GM18505 (cell line): ENCODE results near the gene LRRC3.

Experiments
- ATAC-seq: cut with Tn5 transposase; IDR thresholded peaks from one replicate; pipeline ENCODE4 v1.9.1; 2021; ENCODE audit not compliant: unreplicated experiment
- POLR2A ChIP-seq: IDR thresholded peaks from 4 replicates; pipeline ENCODE4 v1.6.1; 2011; ENCODE audit warnings: borderline replicate concordance; ENCODE audit not compliant: insufficient read depth, insufficient read length; ENCODE audit errors: extremely low read depth

Gene LRRC3

GRCh38 chr21:44440241-44441040 lies 14.9 kb upstream of the LRRC3 start:
- no peak for ATAC-seq
- TF ChIP-seq POLR2A, result no peak

DNA sequence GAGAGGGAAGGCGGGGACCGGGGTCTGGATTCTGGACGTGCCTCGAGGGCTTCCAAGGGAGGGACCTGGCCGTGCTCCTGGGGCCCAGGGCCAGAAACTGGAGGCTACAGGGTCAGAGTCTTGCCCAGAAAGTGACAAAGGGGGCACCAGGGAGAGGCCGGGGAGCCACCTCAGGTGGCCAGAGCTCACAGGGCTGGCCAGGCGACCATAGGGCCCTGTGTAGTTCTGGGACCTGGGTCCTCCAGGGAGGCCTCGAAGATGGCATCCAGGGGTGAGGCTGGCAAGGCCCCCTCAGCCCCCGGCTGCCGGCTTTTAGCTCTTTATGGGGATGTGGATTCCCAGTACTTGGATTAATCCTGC lies 14.3 kb upstream of the LRRC3 start:
- no peak for TF ChIP-seq POLR2A
- no peak for ATAC-seq

GRCh38 chr21:44441581-44442265 lies 13.6 kb upstream of the LRRC3 start:
- no peak for TF ChIP-seq POLR2A
- no peak for ATAC-seq

GRCh38 chr21:44442266-44443125 lies 12.8 kb upstream of the LRRC3 start:
- TF ChIP-seq POLR2A, result no peak
- ATAC-seq, result no peak

GRCh38 chr21:44443291-44443890 lies 11.9 kb upstream of the LRRC3 start:
- TF ChIP-seq POLR2A, result no peak
- no peak for ATAC-seq

DNA sequence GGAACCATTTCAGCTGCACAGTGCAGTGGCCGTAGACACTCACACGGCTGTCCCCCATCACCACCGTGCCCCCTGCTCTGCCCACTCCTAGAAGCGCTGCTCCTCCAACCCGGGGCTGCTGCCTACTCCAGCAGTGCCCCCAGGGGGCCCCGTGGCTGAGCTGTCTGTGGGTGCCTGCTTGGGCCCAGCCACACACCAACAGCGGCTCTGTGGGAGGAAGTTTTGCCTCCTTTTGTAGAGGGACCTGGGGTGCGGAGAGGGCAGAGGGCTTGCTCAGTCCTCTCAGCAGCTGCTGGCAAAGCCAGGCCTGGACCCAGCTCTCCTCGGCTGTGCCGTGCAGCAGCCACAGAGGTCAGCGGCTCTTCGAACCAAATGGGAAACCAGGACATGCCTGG lies 11.4 kb upstream of the LRRC3 start:
- no peak for ATAC-seq
- no peak for TF ChIP-seq POLR2A

- no peak for ATAC-seq
- no peak for TF ChIP-seq POLR2A
Observed at GRCh38 chr21:44444286-44444931, 10.9 kb upstream of the LRRC3 start.

DNA sequence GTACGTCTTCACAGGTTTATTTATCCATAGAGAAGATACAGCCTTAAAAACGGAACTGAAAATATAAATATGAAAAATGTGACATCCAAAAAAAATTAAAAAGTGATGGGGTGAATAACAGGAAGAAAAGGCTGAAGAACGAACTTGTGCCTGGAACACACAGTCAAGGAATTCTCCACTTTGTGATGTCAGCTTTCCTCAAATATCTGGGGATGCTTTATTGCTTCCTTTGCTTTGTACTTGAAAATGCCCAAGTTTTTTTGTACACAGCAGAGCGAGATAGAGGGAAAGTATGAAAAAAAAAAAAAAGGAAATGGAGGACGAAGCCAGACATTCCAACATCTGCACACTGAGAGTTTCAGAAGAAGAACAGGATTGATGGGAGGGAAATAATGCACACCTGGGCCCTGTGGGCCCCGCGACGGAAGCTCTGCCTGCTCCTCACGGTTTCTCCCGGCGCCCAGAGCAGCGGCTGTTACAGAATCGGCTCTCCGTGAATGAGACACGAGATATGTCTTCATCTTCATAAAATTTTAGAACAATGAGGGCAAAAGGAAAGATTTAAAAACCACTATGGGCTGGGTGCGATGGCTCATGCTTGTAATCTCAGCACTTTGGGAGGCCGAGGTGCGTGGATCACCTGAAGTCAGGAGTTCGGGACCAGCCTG lies 10.0 kb upstream of the LRRC3 start:
- no peak for ATAC-seq
- TF ChIP-seq POLR2A, result no peak

DNA sequence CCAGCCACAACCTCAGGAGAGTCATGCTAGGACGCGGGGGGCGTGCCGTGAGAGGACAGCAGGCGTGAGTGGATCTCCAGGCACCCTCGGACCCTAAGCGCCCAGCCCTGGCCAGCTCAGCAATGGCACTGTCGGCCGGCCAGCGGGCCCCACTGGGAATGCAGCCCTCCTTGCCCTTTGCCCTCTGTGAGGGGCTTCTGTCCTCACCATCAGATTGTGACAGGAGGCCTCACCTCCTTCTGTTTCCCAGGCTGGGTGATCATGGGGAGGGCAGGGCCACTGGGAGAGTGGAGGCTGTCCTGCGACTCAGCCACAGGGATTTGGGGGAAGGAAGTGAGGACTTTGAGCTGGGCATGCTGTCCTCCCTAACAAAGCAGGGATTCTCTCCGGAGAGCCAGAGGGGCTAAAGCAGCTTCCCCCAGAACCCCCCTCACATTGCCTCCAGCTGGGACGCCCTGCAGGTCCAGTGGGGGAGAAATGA lies 6.6 kb upstream of the LRRC3 start:
- ATAC-seq, result no peak
- TF ChIP-seq POLR2A, result no peak

DNA sequence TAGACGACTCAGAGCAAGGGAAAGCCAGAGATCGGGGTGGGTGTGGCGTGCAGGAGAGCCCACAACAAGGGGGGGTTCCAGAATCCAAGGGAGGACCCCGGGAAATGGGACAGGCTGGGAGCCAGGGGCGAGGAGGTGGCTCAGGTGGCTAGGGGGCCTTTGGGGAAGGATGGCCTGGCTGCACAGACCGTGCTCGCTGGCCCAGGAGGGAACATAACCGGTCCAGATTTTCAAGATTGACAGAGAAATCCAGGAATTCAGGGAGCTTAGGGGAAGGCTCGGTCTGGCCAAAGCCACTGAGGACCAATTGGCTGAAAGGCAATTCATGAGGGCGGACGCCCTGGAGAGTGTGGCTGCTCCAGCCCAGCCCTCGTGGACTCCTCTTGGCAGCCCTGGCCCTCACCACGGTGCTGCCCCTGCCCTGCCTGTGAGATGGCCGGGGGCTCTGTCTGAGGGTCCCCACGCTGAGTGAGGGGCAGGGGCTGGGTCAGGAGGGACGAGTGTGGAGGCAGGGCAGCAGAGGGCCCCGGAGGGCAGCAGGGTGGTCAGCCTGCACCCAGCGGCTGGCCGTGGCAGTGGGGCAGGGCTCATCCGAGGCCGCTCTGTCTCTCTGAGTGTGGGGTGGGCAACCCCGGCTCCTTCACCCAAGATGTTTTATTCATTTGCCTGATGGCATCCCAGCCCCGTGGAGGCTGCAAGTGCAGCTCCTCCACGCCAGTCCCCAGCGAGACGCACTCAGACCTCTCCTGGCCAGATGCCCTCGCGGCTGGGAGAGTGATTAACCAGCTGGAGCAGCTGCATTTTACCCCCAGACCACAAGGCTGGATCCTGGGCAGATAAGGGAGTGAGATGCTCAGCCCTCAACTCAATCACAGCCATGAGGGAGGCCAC lies 5.6 kb upstream of the LRRC3 start:
- TF ChIP-seq POLR2A, result no peak
- no peak for ATAC-seq

GRCh38 chr21:44450402-44450801 lies 4.9 kb upstream of the LRRC3 start:
- no peak for ATAC-seq
- TF ChIP-seq POLR2A, result no peak

GRCh38 chr21:44450999-44451398 lies 4.3 kb upstream of the LRRC3 start:
- TF ChIP-seq POLR2A, result no peak
- ATAC-seq, result no peak

DNA sequence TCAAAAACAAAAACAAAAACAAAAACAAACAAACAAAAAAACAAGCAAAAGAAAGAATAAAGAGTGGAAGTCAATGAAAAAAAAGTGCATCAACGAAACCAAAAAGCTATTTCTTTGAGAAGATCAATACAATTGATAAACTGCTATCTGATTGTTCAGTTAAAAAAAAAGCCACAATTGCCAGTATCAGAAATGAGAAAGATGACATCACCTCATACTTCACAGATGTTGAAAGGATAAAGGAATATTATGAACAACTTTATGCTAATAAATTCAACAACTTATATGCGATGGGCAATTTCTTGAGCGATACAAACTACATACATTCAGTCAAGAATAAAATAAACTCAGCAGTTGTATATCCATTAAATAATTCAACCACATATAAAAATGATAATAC lies 2.2 kb upstream of the LRRC3 start:
- no peak for ATAC-seq
- TF ChIP-seq POLR2A, result no peak
